SK-N-SH treated with all-trans-retinoic acid at 6 μM for 48 hours (cell line): ENCODE data around the gene PURA.

Experiments
- ARNTL ChIP-seq: fragments of 450-650 bp; formaldehyde crosslinking; IDR thresholded peaks from 2 replicates; pipeline ENCODE4 v1.5.0; 2020; ENCODE audit warnings: low read depth, mild to moderate bottlenecking, moderate library complexity, borderline replicate concordance
- ISL1 ChIP-seq: fragments of 250-450 bp; sonication (Bioruptor Pico); IDR thresholded peaks from 2 replicates; pipeline ENCODE4 v2.1.2; 2022; ENCODE audit warnings: mild to moderate bottlenecking, moderate library complexity
- OSR1 ChIP-seq: fragments of 250-450 bp; sonication (Bioruptor Pico); IDR thresholded peaks from 2 replicates; pipeline ENCODE4 v1.8.0; 2022; ENCODE audit warnings: moderate library complexity, mild to moderate bottlenecking, inconsistent platforms
- POU6F1 ChIP-seq: fragments of 250-450 bp; sonication (Bioruptor Pico); IDR thresholded peaks from 2 replicates; pipeline ENCODE4 v1.8.0; 2021; ENCODE audit warnings: low read depth, mild to moderate bottlenecking, moderate library complexity, borderline replicate concordance
- TCF4 ChIP-seq: fragments of 250-450 bp; sonication (Bioruptor Pico); IDR thresholded peaks from 2 replicates; pipeline ENCODE4 v1.8.0; 2021; ENCODE audit warnings: mild to moderate bottlenecking, moderate library complexity, borderline replicate concordance
- ZFP30 ChIP-seq: fragments of 450-650 bp; formaldehyde crosslinking; IDR thresholded peaks from 2 replicates; pipeline ENCODE4 v1.5.0; 2022; ENCODE audit warnings: mild to moderate bottlenecking, moderate library complexity
- ZNF565 ChIP-seq: fragments of 450-650 bp; formaldehyde crosslinking; conservative IDR thresholded peaks from 2 replicates; pipeline ENCODE4 v1.5.0; 2020; ENCODE audit warnings: low read depth, mild to moderate bottlenecking, moderate library complexity
- ZNF8 ChIP-seq: fragments of 450-650 bp; formaldehyde crosslinking; IDR thresholded peaks from 2 replicates; pipeline ENCODE4 v1.5.0; 2020; ENCODE audit warnings: mild to moderate bottlenecking, moderate library complexity
- TF ChIP-seq, protein P1 (sequence below): fragments of 250-450 bp; sonication (Bioruptor Pico); IDR thresholded peaks from 2 replicates; pipeline ENCODE4 v1.8.0; 2020; ENCODE audit warnings: mild to moderate bottlenecking, moderate library complexity, borderline replicate concordance
- TF ChIP-seq, protein P2 (sequence below): fragments of 250-450 bp; sonication (Bioruptor Pico); IDR thresholded peaks from 2 replicates; pipeline ENCODE4 v1.5.0; 2020; ENCODE audit warnings: mild to moderate bottlenecking, moderate library complexity
- TF ChIP-seq, protein P3 (sequence below): fragments of 250-450 bp; sonication (Bioruptor Pico); IDR thresholded peaks from 2 replicates; pipeline ENCODE4 v1.5.1; 2020; ENCODE audit warnings: low read depth, mild to moderate bottlenecking, moderate library complexity

GRCh38 chr5:140152022-140152999 is 38.4 kb downstream of the PURA start:
- TF ChIP-seq, protein P1, sequence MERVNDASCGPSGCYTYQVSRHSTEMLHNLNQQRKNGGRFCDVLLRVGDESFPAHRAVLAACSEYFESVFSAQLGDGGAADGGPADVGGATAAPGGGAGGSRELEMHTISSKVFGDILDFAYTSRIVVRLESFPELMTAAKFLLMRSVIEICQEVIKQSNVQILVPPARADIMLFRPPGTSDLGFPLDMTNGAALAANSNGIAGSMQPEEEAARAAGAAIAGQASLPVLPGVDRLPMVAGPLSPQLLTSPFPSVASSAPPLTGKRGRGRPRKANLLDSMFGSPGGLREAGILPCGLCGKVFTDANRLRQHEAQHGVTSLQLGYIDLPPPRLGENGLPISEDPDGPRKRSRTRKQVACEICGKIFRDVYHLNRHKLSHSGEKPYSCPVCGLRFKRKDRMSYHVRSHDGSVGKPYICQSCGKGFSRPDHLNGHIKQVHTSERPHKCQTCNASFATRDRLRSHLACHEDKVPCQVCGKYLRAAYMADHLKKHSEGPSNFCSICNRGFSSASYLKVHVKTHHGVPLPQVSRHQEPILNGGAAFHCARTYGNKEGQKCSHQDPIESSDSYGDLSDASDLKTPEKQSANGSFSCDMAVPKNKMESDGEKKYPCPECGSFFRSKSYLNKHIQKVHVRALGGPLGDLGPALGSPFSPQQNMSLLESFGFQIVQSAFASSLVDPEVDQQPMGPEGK, result no peak
- no peak for TF ChIP-seq ZFP30 (CRISPR knock-in tag)
- TF ChIP-seq ZNF8 (CRISPR knock-in tag), result no peak
- no peak for TF ChIP-seq OSR1
- TF ChIP-seq ISL1 (CRISPR knock-in tag), result no peak
- TF ChIP-seq, protein P2, sequence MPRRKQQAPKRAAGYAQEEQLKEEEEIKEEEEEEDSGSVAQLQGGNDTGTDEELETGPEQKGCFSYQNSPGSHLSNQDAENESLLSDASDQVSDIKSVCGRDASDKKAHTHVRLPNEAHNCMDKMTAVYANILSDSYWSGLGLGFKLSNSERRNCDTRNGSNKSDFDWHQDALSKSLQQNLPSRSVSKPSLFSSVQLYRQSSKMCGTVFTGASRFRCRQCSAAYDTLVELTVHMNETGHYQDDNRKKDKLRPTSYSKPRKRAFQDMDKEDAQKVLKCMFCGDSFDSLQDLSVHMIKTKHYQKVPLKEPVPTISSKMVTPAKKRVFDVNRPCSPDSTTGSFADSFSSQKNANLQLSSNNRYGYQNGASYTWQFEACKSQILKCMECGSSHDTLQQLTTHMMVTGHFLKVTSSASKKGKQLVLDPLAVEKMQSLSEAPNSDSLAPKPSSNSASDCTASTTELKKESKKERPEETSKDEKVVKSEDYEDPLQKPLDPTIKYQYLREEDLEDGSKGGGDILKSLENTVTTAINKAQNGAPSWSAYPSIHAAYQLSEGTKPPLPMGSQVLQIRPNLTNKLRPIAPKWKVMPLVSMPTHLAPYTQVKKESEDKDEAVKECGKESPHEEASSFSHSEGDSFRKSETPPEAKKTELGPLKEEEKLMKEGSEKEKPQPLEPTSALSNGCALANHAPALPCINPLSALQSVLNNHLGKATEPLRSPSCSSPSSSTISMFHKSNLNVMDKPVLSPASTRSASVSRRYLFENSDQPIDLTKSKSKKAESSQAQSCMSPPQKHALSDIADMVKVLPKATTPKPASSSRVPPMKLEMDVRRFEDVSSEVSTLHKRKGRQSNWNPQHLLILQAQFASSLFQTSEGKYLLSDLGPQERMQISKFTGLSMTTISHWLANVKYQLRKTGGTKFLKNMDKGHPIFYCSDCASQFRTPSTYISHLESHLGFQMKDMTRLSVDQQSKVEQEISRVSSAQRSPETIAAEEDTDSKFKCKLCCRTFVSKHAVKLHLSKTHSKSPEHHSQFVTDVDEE (CRISPR knock-in tag), result no peak
- TF ChIP-seq ZNF565 (CRISPR knock-in tag), result no peak
- TF ChIP-seq ARNTL, result no peak
- no peak for TF ChIP-seq TCF4 (CRISPR knock-in tag)
- TF ChIP-seq, protein P3, sequence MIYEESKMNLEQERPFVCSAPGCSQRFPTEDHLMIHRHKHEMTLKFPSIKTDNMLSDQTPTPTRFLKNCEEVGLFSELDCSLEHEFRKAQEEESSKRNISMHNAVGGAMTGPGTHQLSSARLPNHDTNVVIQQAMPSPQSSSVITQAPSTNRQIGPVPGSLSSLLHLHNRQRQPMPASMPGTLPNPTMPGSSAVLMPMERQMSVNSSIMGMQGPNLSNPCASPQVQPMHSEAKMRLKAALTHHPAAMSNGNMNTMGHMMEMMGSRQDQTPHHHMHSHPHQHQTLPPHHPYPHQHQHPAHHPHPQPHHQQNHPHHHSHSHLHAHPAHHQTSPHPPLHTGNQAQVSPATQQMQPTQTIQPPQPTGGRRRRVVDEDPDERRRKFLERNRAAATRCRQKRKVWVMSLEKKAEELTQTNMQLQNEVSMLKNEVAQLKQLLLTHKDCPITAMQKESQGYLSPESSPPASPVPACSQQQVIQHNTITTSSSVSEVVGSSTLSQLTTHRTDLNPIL (CRISPR knock-in tag), result no peak
- no peak for TF ChIP-seq POU6F1 (CRISPR knock-in tag)
